RWPE2 (cell line): ENCODE data around the gene LRRC45.

Source experiments
- ATAC-seq: fragments of 200-7000 bp; cut with Tn5 transposase; 3 replicates; pipeline ENCODE4 v1.9.1; 2021; ENCODE audit warnings: low read depth
- DNase-seq: peaks from one replicate; pipeline ENCODE4 v3.0.0-alpha.2; 2020; ENCODE audit warnings: low spot score
- H3K27ac ChIP-seq: fragments of 450-650 bp; 2 replicates; pipeline ENCODE4 v1.5.1; 2017; ENCODE audit warnings: mild to moderate bottlenecking; ENCODE audit not compliant: poor library complexity, severe bottlenecking
- H3K27me3 ChIP-seq: fragments of 250-450 bp; sonication (Bioruptor Pico); 2 replicates; pipeline ENCODE4 v1.5.1; 2021; ENCODE audit warnings: mild to moderate bottlenecking, moderate library complexity; ENCODE audit not compliant: insufficient read depth, poor library complexity, severe bottlenecking
- H3K36me3 ChIP-seq: fragments of 250-450 bp; sonication (Bioruptor Pico); 2 replicates; pipeline ENCODE4 v1.5.1; 2020; ENCODE audit warnings: low read depth, mild to moderate bottlenecking, moderate library complexity
- H3K4me1 ChIP-seq: fragments of 250-450 bp; sonication (Bioruptor Pico); 2 replicates; pipeline ENCODE4 v1.5.1; 2021; ENCODE audit warnings: mild to moderate bottlenecking, moderate library complexity; ENCODE audit not compliant: insufficient read depth, poor library complexity, severe bottlenecking
- H3K4me3 ChIP-seq: fragments of 250-450 bp; sonication (Bioruptor Pico); 2 replicates; pipeline ENCODE4 v1.5.1; 2021; ENCODE audit warnings: mild to moderate bottlenecking, moderate library complexity; ENCODE audit not compliant: severe bottlenecking
- H3K9me3 ChIP-seq: fragments of 250-450 bp; sonication (Bioruptor Pico); 2 replicates; pipeline ENCODE4 v1.5.1; 2021; ENCODE audit warnings: mild to moderate bottlenecking, moderate library complexity; ENCODE audit not compliant: severe bottlenecking
- TF ChIP-seq, protein P1 (sequence below): fragments of 450-650 bp; IDR thresholded peaks from one replicate; pipeline ENCODE4 v1.5.1; 2017; ENCODE audit warnings: mild to moderate bottlenecking, moderate library complexity; ENCODE audit not compliant: poor library complexity, severe bottlenecking

Gene LRRC45

DNA sequence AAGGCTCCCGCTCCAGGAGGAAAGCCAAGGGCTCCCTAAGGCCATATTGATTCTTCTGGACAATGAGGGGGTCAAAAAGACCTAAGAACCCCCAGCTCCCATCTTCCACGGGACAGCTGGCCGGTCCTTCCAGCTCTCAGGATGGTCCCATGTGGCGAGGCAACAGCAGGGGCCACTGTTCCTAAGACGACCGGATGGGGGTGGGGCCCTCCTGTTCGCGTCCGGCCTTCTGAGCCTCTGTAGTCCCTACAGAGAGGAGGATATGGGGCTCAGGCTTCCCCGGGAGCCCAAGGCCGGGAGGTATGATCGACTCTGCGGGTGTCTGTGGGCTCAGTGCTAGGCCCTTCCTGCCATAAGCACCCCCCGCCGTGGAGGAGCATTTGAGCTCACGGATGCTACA is 20.4 kb downstream of the LRRC45 start:
- TF ChIP-seq, protein P1, sequence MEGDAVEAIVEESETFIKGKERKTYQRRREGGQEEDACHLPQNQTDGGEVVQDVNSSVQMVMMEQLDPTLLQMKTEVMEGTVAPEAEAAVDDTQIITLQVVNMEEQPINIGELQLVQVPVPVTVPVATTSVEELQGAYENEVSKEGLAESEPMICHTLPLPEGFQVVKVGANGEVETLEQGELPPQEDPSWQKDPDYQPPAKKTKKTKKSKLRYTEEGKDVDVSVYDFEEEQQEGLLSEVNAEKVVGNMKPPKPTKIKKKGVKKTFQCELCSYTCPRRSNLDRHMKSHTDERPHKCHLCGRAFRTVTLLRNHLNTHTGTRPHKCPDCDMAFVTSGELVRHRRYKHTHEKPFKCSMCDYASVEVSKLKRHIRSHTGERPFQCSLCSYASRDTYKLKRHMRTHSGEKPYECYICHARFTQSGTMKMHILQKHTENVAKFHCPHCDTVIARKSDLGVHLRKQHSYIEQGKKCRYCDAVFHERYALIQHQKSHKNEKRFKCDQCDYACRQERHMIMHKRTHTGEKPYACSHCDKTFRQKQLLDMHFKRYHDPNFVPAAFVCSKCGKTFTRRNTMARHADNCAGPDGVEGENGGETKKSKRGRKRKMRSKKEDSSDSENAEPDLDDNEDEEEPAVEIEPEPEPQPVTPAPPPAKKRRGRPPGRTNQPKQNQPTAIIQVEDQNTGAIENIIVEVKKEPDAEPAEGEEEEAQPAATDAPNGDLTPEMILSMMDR, result no peak
- no peak for ATAC-seq
- no peak for DNase-seq
- no peak overlapping the region for H3K4me3 ChIP-seq
- no peaks in the 10 kb centered on the region for H3K27me3 ChIP-seq
- no peaks in the 10 kb centered on the region for H3K9me3 ChIP-seq
- H3K4me1 ChIP-seq, result no peaks in the 10 kb centered on the region
- peaks cover 19% of the 10 kb centered on the region for H3K36me3 ChIP-seq
- no peak overlapping the region for H3K27ac ChIP-seq

DNA sequence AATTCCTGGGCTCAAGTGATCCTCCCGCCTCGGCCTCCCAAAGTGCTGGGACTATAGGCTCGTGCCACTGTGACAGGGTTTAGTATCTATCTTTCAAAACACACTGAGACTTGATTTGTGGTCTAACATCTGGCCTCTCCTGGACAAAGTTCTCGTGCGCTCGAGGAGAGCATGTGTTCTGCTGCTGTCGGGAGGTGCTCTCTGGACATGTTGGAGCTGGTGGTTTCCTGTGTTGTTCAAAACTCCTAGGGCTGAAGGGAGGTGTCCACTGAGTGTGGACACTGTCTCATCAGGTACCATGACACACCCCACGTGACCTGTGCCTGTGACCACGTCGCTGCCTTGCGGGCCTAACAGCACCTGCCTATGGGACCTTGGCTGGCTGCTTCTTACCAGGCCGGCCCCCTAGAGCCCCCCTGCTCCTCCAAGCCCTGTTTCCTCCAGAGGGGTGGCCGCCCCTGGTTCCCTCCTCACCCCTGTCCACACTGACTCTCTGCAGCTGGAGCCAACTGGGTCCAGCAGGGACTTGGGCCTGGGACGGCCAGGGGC is 22.9 kb downstream of the LRRC45 start:
- no peaks in the 10 kb centered on the region for H3K4me1 ChIP-seq
- no peak; the same call in 2 of the 3 replicates for ATAC-seq
- no peak for DNase-seq
- no peak overlapping the region for H3K27ac ChIP-seq
- peaks cover 41% of the 10 kb centered on the region for H3K36me3 ChIP-seq
- no peak overlapping the region for H3K4me3 ChIP-seq
- TF ChIP-seq, protein P1, result no peak
- H3K27me3 ChIP-seq, result no peaks in the 10 kb centered on the region
- H3K9me3 ChIP-seq, result no peaks in the 10 kb centered on the region

DNA sequence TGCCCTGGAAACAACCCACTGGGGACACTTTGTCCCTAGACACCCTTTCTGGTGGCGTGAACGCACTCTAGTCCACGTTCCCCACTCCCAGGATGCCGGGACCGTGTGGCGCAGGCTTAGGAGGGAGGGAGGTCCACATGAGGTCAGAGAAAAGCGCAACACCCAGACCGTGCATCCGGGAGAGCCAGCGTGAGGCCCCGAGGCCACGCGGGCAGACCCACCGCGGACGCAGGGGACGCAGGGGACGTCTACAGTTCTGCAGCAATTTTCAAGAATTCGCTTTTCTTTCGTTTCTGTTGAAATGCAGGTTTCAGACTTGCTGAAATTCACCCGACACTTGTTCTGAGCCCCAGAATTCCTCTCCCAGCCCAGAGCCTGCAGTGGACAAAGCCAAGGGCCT is 23.8 kb downstream of the LRRC45 start:
- ATAC-seq, result no peak
- H3K27ac ChIP-seq, result no peak overlapping the region
- H3K4me1 ChIP-seq, result no peaks in the 10 kb centered on the region
- no peaks in the 10 kb centered on the region for H3K9me3 ChIP-seq
- TF ChIP-seq, protein P1, result no peak
- peaks cover 41% of the 10 kb centered on the region for H3K36me3 ChIP-seq
- H3K4me3 ChIP-seq, result no peak overlapping the region
- H3K27me3 ChIP-seq, result no peaks in the 10 kb centered on the region
- no peak for DNase-seq

DNA sequence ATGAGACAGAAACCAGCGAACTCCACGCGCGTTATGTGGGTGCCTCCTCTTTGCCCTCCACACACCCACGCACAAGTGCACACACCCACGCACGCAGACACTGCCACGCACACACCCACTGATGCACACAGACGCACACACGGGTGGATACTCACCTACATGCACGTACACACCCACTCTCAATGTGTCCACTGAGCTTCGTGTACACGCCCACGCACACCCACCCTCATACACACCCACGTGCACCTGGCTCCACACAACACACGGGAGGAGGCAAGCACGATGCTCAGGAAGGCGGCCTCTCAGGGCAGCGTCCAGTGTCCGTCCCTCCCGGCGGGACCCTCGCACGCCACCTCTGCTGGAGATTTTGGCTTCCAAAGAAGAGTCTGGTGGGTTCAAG is 24.3 kb downstream of the LRRC45 start:
- Histone ChIP-seq H3K36me3 (peaks cover 41% of the 10 kb centered on the region), H3K4me3 (no peak overlapping the region), H3K27me3 (no peaks in the 10 kb centered on the region), H3K27ac (no peak overlapping the region), H3K9me3 (no peaks in the 10 kb centered on the region), H3K4me1 (no peaks in the 10 kb centered on the region)
- DNase-seq, result no peak
- TF ChIP-seq, protein P1, result no peak
- no peak for ATAC-seq

DNA sequence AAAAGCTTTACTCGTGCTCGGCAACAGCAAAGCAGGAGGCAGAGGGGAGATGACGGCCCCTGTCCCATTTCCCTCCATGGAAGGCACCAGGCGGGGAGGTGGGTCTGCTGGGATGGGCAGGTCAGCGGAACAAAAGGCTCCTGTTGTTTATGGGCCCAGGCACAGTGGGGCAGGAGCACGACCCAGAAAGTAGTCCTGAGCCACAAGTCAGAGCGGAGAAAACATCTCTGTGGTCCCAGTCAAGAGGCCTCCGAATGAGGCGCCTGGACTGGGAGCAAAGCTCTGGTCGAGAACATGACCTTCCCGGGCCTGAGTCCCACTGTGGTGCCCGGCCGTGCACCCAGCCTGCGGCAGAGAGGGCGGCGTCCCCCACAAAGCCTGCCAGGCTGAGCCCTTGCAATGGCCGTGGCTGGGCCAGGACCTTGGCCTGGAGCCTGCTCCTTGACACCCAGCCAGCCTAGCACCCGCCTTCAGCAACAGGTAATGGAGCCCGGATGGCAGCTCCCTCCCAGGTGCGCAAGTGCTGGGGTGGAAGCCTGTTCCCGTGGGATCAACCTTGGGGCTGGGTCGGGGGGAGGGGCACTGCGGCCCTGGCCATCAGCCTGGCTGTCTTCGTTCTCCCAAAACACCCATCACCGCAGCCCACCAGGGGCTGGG is 24.9 kb downstream of the LRRC45 start:
- no peaks in the 10 kb centered on the region for H3K27me3 ChIP-seq
- no peaks in the 10 kb centered on the region for H3K9me3 ChIP-seq
- TF ChIP-seq, protein P1, result no peak
- H3K27ac ChIP-seq, result no peak overlapping the region
- DNase-seq (no peak), ATAC-seq (no peak)
- peaks cover 41% of the 10 kb centered on the region for H3K36me3 ChIP-seq
- peaks cover 4% of the 10 kb centered on the region for H3K4me1 ChIP-seq
- H3K4me3 ChIP-seq, result no peak overlapping the region
